Mesothelial cell of epicardium (in vitro differentiated cells): Measurements from ENCODE around the gene TIMP1. TPM values are rescaled to one million over a fixed set of nuclear protein-coding genes. Genes with fewer than 3 reads are reported as not detected.
A peak's percentile ranks its signal among the peaks of the same experiment; 100 is the strongest.

Source experiments
- DNase-seq, 2 experiments: peaks; one replicate each; pipeline ENCODE4 v3.0.0; 2021; ENCODE audit warnings: low spot score in 2 of 2; ENCODE audit not compliant: unreplicated experiment in 2 of 2
- H3K27ac Mint-ChIP-seq: 2 replicates; pipeline ENCODE4 v1.8.0; 2021; ENCODE audit warnings: mixed read lengths
- H3K27me3 Mint-ChIP-seq: 2 replicates; pipeline ENCODE4 v1.8.0; 2021; ENCODE audit warnings: low read depth, mixed read lengths
- H3K36me3 Mint-ChIP-seq: 2 replicates; pipeline ENCODE4 v1.8.0; 2021; ENCODE audit warnings: mixed read lengths
- H3K4me1 Mint-ChIP-seq: 2 replicates; pipeline ENCODE4 v1.8.0; 2021; ENCODE audit warnings: mixed read lengths
- H3K4me3 Mint-ChIP-seq: 2 replicates; pipeline ENCODE4 v1.8.0; 2021; ENCODE audit warnings: mild to moderate bottlenecking, moderate library complexity, mixed read lengths
- H3K9me3 Mint-ChIP-seq: 2 replicates; pipeline ENCODE4 v1.8.0; 2021; ENCODE audit warnings: mixed read lengths
- CTCF ChIP-seq: fragments of 200-600 bp; sonication (generic); IDR thresholded peaks from one replicate; pipeline ENCODE4 v1.5.0; 2021; ENCODE audit warnings: antibody characterized with exemption; ENCODE audit not compliant: unreplicated experiment
- total RNA-seq: library from RNA; stranded (reverse); gene quantifications from 3 replicates; pipeline ENCODE4 v1.2.1, GENCODE V29; 2021

Gene TIMP1
- total RNA-seq, 1 donor from 2014 or later: 117 TPM

GRCh38 chrX:47618923-47619485, 36.8 kb downstream of the TIMP1 start:
- Mint-ChIP-seq H3K4me3 (no peak overlapping the region), H3K27ac (no peak overlapping the region), H3K27me3 (peaks cover 63% of the 10 kb centered on the region), H3K36me3 (no peaks in the 10 kb centered on the region), H3K9me3 (peaks cover 9% of the 10 kb centered on the region), H3K4me1 (no peaks in the 10 kb centered on the region)
- TF ChIP-seq CTCF: no peak
- no peak for DNase-seq

GRCh38 chrX:47619486-47620302, 37.5 kb downstream of the TIMP1 start, which contains the start of gene SYN1:
SYN1 (minus strand) TSS chrX:47619857; CDS start chrX:47619728, 129 bp downstream.
- no peak within 1 kb of the TSS for H3K4me3 Mint-ChIP-seq
- H3K9me3 Mint-ChIP-seq: peaks cover 9% of the 10 kb centered on the region
- H3K4me1 Mint-ChIP-seq: no peaks in the 10 kb centered on the region
- no peak within 1 kb of the TSS for H3K27ac Mint-ChIP-seq
- no peaks in the 10 kb centered on the region for H3K36me3 Mint-ChIP-seq
- DNase-seq: peak; percentile 77 to 87
- H3K27me3 Mint-ChIP-seq: peaks cover 66% of the 10 kb centered on the region
- no peak for TF ChIP-seq CTCF

GRCh38 chrX:47620303-47620685, 38.1 kb downstream of the TIMP1 start:
- peaks cover 68% of the 10 kb centered on the region for H3K27me3 Mint-ChIP-seq

GRCh38 chrX:47621851-47622250, 39.6 kb downstream of the TIMP1 start:
- Mint-ChIP-seq H3K4me3 (no peak overlapping the region), H3K9me3 (peaks cover 9% of the 10 kb centered on the region), H3K27ac (no peak overlapping the region), H3K4me1 (no peaks in the 10 kb centered on the region), H3K27me3 (peaks cover 59% of the 10 kb centered on the region), H3K36me3 (no peaks in the 10 kb centered on the region)
- TF ChIP-seq CTCF: no peak
- no peak for DNase-seq

More at GRCh38 chrX:47620303-47620685, 38.1 kb downstream of the TIMP1 start:
- Mint-ChIP-seq H3K27ac (no peak overlapping the region), H3K36me3 (no peaks in the 10 kb centered on the region), H3K4me3 (no peak overlapping the region), H3K4me1 (no peaks in the 10 kb centered on the region), H3K9me3 (peaks cover 9% of the 10 kb centered on the region)
- no peak for TF ChIP-seq CTCF
- no peak for DNase-seq

- Mint-ChIP-seq H3K9me3 (peaks cover 10% of the 10 kb centered on the region), H3K36me3 (no peaks in the 10 kb centered on the region), H3K4me1 (no peaks in the 10 kb centered on the region), H3K27me3 (peaks cover 46% of the 10 kb centered on the region), H3K4me3 (peak overlapping the region; percentile 65), H3K27ac (no peak overlapping the region)
- no peak for TF ChIP-seq CTCF
- DNase-seq: peak; percentile 46 to 61
These were observed 41.3 kb downstream of the TIMP1 start for GRCh38 chrX:47623540-47624027.
